OCI-LY7 (cell line): Measurements from ENCODE around the gene HCRTR1. TPM values are rescaled to one million over a fixed set of nuclear protein-coding genes. Genes with fewer than 3 reads are reported as not detected.

ENCODE experiments used
- BruUV-seq: library from RNA; stranded (reverse); fragments of 400-500 nt; replicated peaks from 2 replicates; lab custom pipeline; 2021; lab: Mats Ljungman, UMichigan
- CTCF ChIA-PET: fragments of 300-600 bp; sonication (Branson Sonifier 250); formaldehyde crosslinking; loops from one replicate; lab custom pipeline; 2022; ENCODE audit warnings: antibody characterized with exemption; ENCODE audit not compliant: unreplicated experiment; lab: Charles Lee
- POLR2A ChIA-PET: fragments of 300-600 bp; sonication (Branson Sonifier 250); formaldehyde crosslinking; loops from one replicate; lab custom pipeline; 2022; ENCODE audit warnings: antibody characterized with exemption; lab: Charles Lee
- DNase-seq: peaks from one replicate; pipeline ENCODE4 v3.0.0-alpha.2; 2015; ENCODE audit warnings: low spot score
- H2AFZ ChIP-seq: fragments of 200-600 bp; sonication (generic), shearing (Covaris generic); 2 replicates; pipeline ENCODE4 v1.6.1; 2014; ENCODE audit warnings: mild to moderate bottlenecking, antibody characterized with exemption, low read length, moderate library complexity
- H3K27ac ChIP-seq: fragments of 200-600 bp; sonication (generic); 2 replicates; pipeline ENCODE4 v1.5.1; 2014; ENCODE audit warnings: mixed run types, low read depth, mild to moderate bottlenecking, moderate library complexity, low read length, inconsistent platforms; ENCODE audit not compliant: poor library complexity, severe bottlenecking
- H3K36me3 ChIP-seq: fragments of 200-600 bp; sonication (generic); 2 replicates; pipeline ENCODE4 v1.6.1; 2014; ENCODE audit warnings: mild to moderate bottlenecking, antibody characterized with exemption, low read length, moderate library complexity, mixed read lengths; ENCODE audit not compliant: insufficient read depth
- H3K4me1 ChIP-seq: fragments of 200-600 bp; sonication (generic); 2 replicates; pipeline ENCODE4 v1.5.1; 2014; ENCODE audit warnings: mild to moderate bottlenecking, low read length; ENCODE audit not compliant: insufficient read depth, poor library complexity, severe bottlenecking
- H3K4me2 ChIP-seq: fragments of 200-600 bp; sonication (generic); 2 replicates; pipeline ENCODE4 v1.6.1; 2014; ENCODE audit warnings: mild to moderate bottlenecking, low read length
- H3K4me3 ChIP-seq: fragments of 200-600 bp; sonication (generic); 2 replicates; pipeline ENCODE4 v1.5.1; 2014; ENCODE audit warnings: mild to moderate bottlenecking, low read depth, low read length; ENCODE audit not compliant: poor library complexity, severe bottlenecking
- H3K79me2 ChIP-seq: fragments of 200-600 bp; sonication (generic); 2 replicates; pipeline ENCODE4 v1.6.1; 2016; ENCODE audit warnings: low read depth, mild to moderate bottlenecking, low read length, moderate library complexity, mixed read lengths; ENCODE audit not compliant: insufficient read depth
- H3K9me2 ChIP-seq: fragments of 200-600 bp; sonication (generic); 2 replicates; pipeline ENCODE4 v1.6.1; 2016; ENCODE audit warnings: mild to moderate bottlenecking, low read length, mixed read lengths; ENCODE audit not compliant: insufficient read depth
- H3K9me3 ChIP-seq: fragments of 200-600 bp; sonication (generic); 2 replicates; pipeline ENCODE4 v1.6.1; 2014; ENCODE audit warnings: mild to moderate bottlenecking, mixed run types, low read length, mixed read lengths
- H4K20me1 ChIP-seq: fragments of 200-600 bp; sonication (generic); 2 replicates; pipeline ENCODE4 v1.6.1; 2014; ENCODE audit warnings: mild to moderate bottlenecking, antibody characterized with exemption, low read length, moderate library complexity, mixed read lengths; ENCODE audit not compliant: insufficient read depth
- CTCF ChIP-seq: fragments of 200-600 bp; sonication (generic); conservative IDR thresholded peaks from 2 replicates; pipeline ENCODE4 v1.5.1; 2014; ENCODE audit warnings: mild to moderate bottlenecking, antibody characterized with exemption, low read length, moderate library complexity, mixed read lengths
- EZH2phosphoT487 ChIP-seq: fragments of 200-600 bp; sonication (generic); IDR thresholded peaks from 2 replicates; pipeline ENCODE4 v1.6.1; 2018; ENCODE audit warnings: low read depth, borderline replicate concordance, mild to moderate bottlenecking, mixed run types, antibody characterized with exemption, low read length, moderate library complexity, mixed read lengths
- intact Hi-C: fragments of 100-400 bp; cut with micrococcal nuclease; formaldehyde crosslinking; loops from one replicate; pipeline ENCODE4 v1.10.0; 2022; ENCODE audit not compliant: unreplicated experiment
- total RNA-seq, 2 experiments: library from RNA; depleted of rRNA in 1 of 2; stranded (reverse); fragments of >200 nt in 1 of 2; shearing (Covaris generic) in 1 of 2; gene quantifications; 2 replicates each; pipeline ENCODE4 v1.2.3, GENCODE V29; 2014 to 2022

HCRTR1 gene
- total RNA-seq, 2 experiments from 2014 or later = not detected

- no peak for TF ChIP-seq EZH2phosphoT487
- no peak for TF ChIP-seq CTCF
These were observed 1.7 kb downstream of the HCRTR1 start for GRCh38 chr1:31618916-31619846.

GRCh38 chr1:31620631-31621497 lies 3.4 kb downstream of the HCRTR1 start:
- Histone ChIP-seq H3K79me2 (no peaks in the 10 kb centered on the region), H3K4me2 (no peak overlapping the region), H3K36me3 (no peaks in the 10 kb centered on the region), H3K27ac (no peak overlapping the region), H3K9me3 (no peaks in the 10 kb centered on the region), H3K9me2 (no peaks in the 10 kb centered on the region), H4K20me1 (no peaks in the 10 kb centered on the region), H3K4me3 (no peak overlapping the region), H2AFZ (no peak overlapping the region), H3K4me1 (no peaks in the 10 kb centered on the region)
- POLR2A ChIA-PET = no interaction called here
- CTCF ChIA-PET = no interaction called here
- no peak for DNase-seq
- TF ChIP-seq CTCF = no peak
- TF ChIP-seq EZH2phosphoT487 = no peak
- intact Hi-C loops = no loop called here
- no TSS peak for BruUV-seq

More at GRCh38 chr1:31618916-31619846, 1.7 kb downstream of the HCRTR1 start:
- no peaks in the 10 kb centered on the region for H3K79me2 ChIP-seq
- no peak overlapping the region for H3K4me3 ChIP-seq
- H3K4me1 ChIP-seq = no peaks in the 10 kb centered on the region
- no peaks in the 10 kb centered on the region for H3K9me2 ChIP-seq
- intact Hi-C loops = no loop called here
- CTCF ChIA-PET = interaction anchor here (1.0 kb wide), 1 partner anchor 13 kb away, joined by 3 read pairs; no protein-coding TSS in a partner anchor
- no peak overlapping the region for H3K4me2 ChIP-seq
- no peaks in the 10 kb centered on the region for H3K36me3 ChIP-seq
- no peaks in the 10 kb centered on the region for H3K9me3 ChIP-seq
- no peaks in the 10 kb centered on the region for H4K20me1 ChIP-seq
- POLR2A ChIA-PET = no interaction called here
- H3K27ac ChIP-seq = no peak overlapping the region
- H2AFZ ChIP-seq = no peak overlapping the region
- BruUV-seq = no TSS peak
- DNase-seq = no peak
